ENCODE results near the gene FCER1G. TPM values are rescaled to one million over a fixed set of nuclear protein-coding genes. Genes with fewer than 3 reads are reported as not detected.

FCER1G gene
- total RNA-seq, 1 experiment from 2014 or later, result not detected

- no peaks in the 10 kb centered on the region for H3K9me2 ChIP-seq (replicated peaks; ENCODE audit: low read length)
- peaks cover 27% of the 10 kb centered on the region for H3K27me3 ChIP-seq (ENCODE audit: low read length)
- ATAC-seq (peak; percentile 82), DNase-seq (peak; percentile 40)
- H3K79me2 ChIP-seq (ENCODE audit: low read length), result no peaks in the 10 kb centered on the region
- peaks cover 6% of the 10 kb centered on the region; the same call in 1 of the 2 replicates for H3K9me3 ChIP-seq (ENCODE audit: low read length)
- H4K20me1 ChIP-seq (ENCODE audit: low read length), result no peaks in the 10 kb centered on the region
- POLR2A ChIA-PET (ENCODE audit: unreplicated experiment), result no interaction called here
- no peak within 1 kb of the TSS for H3K9ac ChIP-seq (ENCODE audit: low read length)
- CTCF ChIA-PET, result interaction anchor here (0.5 to 0.7 kb wide), 2 partner anchors 33 to 43 kb away, joined by 5 to 6 read pairs; partner anchors contain the start of gene TOMM40L
- peak within 1 kb of the TSS; percentile 80 for H2AFZ ChIP-seq (ENCODE audit: low read length)
- no peaks in the 10 kb centered on the region for H3F3A ChIP-seq (ENCODE audit: low read length, unreplicated experiment)
- H3K27ac ChIP-seq (ENCODE audit: low read length), result no peak within 1 kb of the TSS
- intact Hi-C loops (cut with micrococcal nuclease), result no loop called here
- TF ChIP-seq CTCF (conservative IDR thresholded peaks at IDR 0.05; ENCODE audit: low read depth, low read length) (no peak), EZH2phosphoT487 (IDR thresholded peaks at IDR 0.05; ENCODE audit: borderline replicate concordance, low read length) (no peak), EZH2 (IDR thresholded peaks at IDR 0.05; ENCODE audit: low read length, unreplicated experiment) (no peak)
- BruUV-seq (replicated peaks), result no TSS peak
- no peaks in the 10 kb centered on the region for H3K36me3 ChIP-seq (ENCODE audit: low read depth, low read length)
- no peaks in the 10 kb centered on the region for H3K4me1 ChIP-seq (ENCODE audit: insufficient read depth, low read length)
- H3K4me3 ChIP-seq (ENCODE audit: low read length), result peak within 1 kb of the TSS; percentile 57
- peak within 1 kb of the TSS; percentile 83 for H3K4me2 ChIP-seq (ENCODE audit: low read length)
Observed at GRCh38 chr1:161258439-161259344, 43.6 kb downstream of the FCER1G start, which contains the start of gene PCP4L1. Gene PCP4L1, plus strand, starts transcription at chr1:161258745. Its CDS starts 230 bp downstream, at chr1:161258975.

GRCh38 chr1:161259345-161259702 lies 44.2 kb downstream of the FCER1G start:
- no TSS peak for BruUV-seq (replicated peaks)

More at GRCh38 chr1:161259345-161259702, 44.2 kb downstream of the FCER1G start:
- Histone ChIP-seq H2AFZ (ENCODE audit: low read length) (no peak overlapping the region), H3K9me2 (replicated peaks; ENCODE audit: low read length) (no peaks in the 10 kb centered on the region), H3K27me3 (ENCODE audit: low read length) (peaks cover 27% of the 10 kb centered on the region), H3K4me1 (ENCODE audit: insufficient read depth, low read length) (no peaks in the 10 kb centered on the region), H4K20me1 (ENCODE audit: low read length) (no peaks in the 10 kb centered on the region), H3K4me3 (ENCODE audit: low read length) (no peak overlapping the region), H3F3A (ENCODE audit: low read length, unreplicated experiment) (no peaks in the 10 kb centered on the region), H3K9ac (ENCODE audit: low read length) (no peak overlapping the region), H3K27ac (ENCODE audit: low read length) (no peak overlapping the region), H3K36me3 (ENCODE audit: low read depth, low read length) (no peaks in the 10 kb centered on the region), H3K79me2 (ENCODE audit: low read length) (no peaks in the 10 kb centered on the region), H3K9me3 (ENCODE audit: low read length) (peaks cover 6% of the 10 kb centered on the region; the same call in 1 of the 2 replicates), H3K4me2 (ENCODE audit: low read length) (no peak overlapping the region)
- ATAC-seq (no peak), DNase-seq (no peak)
- intact Hi-C loops (cut with micrococcal nuclease), result no loop called here
- POLR2A ChIA-PET (ENCODE audit: unreplicated experiment), result no interaction called here
- CTCF ChIA-PET, result no interaction called here
- no peak for TF ChIP-seq EZH2phosphoT487 (IDR thresholded peaks at IDR 0.05; ENCODE audit: borderline replicate concordance, low read length)
- TF ChIP-seq CTCF (conservative IDR thresholded peaks at IDR 0.05; ENCODE audit: low read depth, low read length), result no peak
- no peak for TF ChIP-seq EZH2 (IDR thresholded peaks at IDR 0.05; ENCODE audit: low read length, unreplicated experiment)
